GM18498 (cell line): Measurements from ENCODE around the gene GORASP1.

Source experiments
- ATAC-seq: cut with Tn5 transposase; IDR thresholded peaks from one replicate; pipeline ENCODE4 v1.9.1; 2021; ENCODE audit warnings: mild to moderate bottlenecking, moderate library complexity; ENCODE audit not compliant: unreplicated experiment

GORASP1 gene

GRCh38 chr3:39141171-39141995 is 34.0 kb upstream of the GORASP1 start:
- no peak for ATAC-seq

GRCh38 chr3:39140341-39140971 is 33.0 kb upstream of the GORASP1 start:
- no peak for ATAC-seq

GRCh38 chr3:39139442-39139841 is 32.0 kb upstream of the GORASP1 start:
- ATAC-seq = no peak

GRCh38 chr3:39138804-39139415 is 31.5 kb upstream of the GORASP1 start:
- no peak for ATAC-seq

- ATAC-seq = no peak
Measured at GRCh38 chr3:39137991-39138803, 30.8 kb upstream of the GORASP1 start.

- ATAC-seq = no peak
Measured at GRCh38 chr3:39137435-39137936, 30.1 kb upstream of the GORASP1 start.

GRCh38 chr3:39136533-39137434 is 29.4 kb upstream of the GORASP1 start:
- no peak for ATAC-seq

GRCh38 chr3:39135170-39135805 is 27.9 kb upstream of the GORASP1 start:
- ATAC-seq = no peak

- no peak for ATAC-seq
Measured at GRCh38 chr3:39134305-39134704, 26.9 kb upstream of the GORASP1 start.

GRCh38 chr3:39133822-39134221 is 26.4 kb upstream of the GORASP1 start:
- ATAC-seq = no peak

GRCh38 chr3:39133093-39133490 is 25.7 kb upstream of the GORASP1 start:
- no peak for ATAC-seq

GRCh38 chr3:39132096-39133092 is 25.0 kb upstream of the GORASP1 start:
- no peak for ATAC-seq

- no peak for ATAC-seq
Measured at GRCh38 chr3:39130693-39131265, 23.4 kb upstream of the GORASP1 start.

- no peak for ATAC-seq
Measured at GRCh38 chr3:39130026-39130425, 22.6 kb upstream of the GORASP1 start.

- ATAC-seq = no peak
Measured at GRCh38 chr3:39128951-39129350, 21.5 kb upstream of the GORASP1 start.

GRCh38 chr3:39127908-39128304 is 20.5 kb upstream of the GORASP1 start:
- no peak for ATAC-seq

GRCh38 chr3:39127269-39127907 is 20.0 kb upstream of the GORASP1 start:
- no peak for ATAC-seq
